ENCODE results near the gene BAD.

Gene BAD

DNA sequence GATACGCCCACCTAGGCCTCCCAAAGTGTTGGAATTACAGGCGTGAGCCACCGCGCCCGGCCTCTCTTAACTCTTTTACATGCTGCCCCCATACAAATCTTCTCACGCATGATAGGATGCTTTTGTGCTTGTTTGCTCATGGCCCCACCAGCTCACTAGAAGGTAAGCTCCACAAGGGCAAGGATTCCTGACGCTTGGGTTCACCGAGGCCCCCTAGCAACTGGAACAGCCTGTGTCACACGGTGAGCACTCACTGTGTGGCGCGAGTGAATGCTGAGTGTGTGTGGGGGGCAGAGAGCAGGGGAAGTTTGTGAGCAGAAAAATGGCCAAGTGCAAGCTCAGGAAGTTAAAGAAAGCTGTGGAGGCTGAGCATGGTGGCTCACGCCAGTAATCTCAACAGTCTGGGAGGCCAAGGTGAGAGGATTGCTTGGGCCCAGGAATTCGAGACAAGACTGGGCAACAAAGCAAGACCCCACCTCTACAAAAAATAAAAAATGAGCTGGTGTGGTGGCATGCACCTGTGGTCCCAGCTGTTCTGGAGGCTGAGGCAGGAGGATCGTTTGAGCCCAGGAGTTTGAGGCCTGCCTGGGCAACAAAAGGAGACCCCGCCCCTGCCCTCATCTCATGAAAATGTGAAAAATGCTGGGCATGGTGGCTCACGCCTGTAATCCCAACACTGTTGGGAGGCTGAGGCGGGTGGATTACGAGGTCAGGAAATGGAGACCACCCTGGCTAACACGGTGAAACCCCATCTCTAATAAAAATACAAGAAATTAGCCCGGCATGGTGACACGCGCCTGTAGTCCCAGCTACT is 2.3 kb downstream of the BAD start:
- no peak overlapping the region for H3K4me3 ChIP-seq (ENCODE audit: low read depth in 1 of 2, low read length in 2 of 2)
- peaks cover 19% of the 10 kb centered on the region for H3K4me1 ChIP-seq (ENCODE audit: insufficient read depth, low read length)
- H3K9ac ChIP-seq (ENCODE audit: low read length), result no peak overlapping the region
- H3K27ac ChIP-seq (ENCODE audit: low read depth, low read length), result no peak overlapping the region
- peaks cover 18% of the 10 kb centered on the region for H3K36me3 ChIP-seq (ENCODE audit: insufficient read depth, low read length)
- H3K9me3 ChIP-seq (ENCODE audit: low read length), result no peaks in the 10 kb centered on the region
- no peaks in the 10 kb centered on the region for H3K27me3 ChIP-seq (ENCODE audit: control insufficient read depth in 1 of 2, insufficient read depth in 2 of 2, low read length in 2 of 2)

DNA sequence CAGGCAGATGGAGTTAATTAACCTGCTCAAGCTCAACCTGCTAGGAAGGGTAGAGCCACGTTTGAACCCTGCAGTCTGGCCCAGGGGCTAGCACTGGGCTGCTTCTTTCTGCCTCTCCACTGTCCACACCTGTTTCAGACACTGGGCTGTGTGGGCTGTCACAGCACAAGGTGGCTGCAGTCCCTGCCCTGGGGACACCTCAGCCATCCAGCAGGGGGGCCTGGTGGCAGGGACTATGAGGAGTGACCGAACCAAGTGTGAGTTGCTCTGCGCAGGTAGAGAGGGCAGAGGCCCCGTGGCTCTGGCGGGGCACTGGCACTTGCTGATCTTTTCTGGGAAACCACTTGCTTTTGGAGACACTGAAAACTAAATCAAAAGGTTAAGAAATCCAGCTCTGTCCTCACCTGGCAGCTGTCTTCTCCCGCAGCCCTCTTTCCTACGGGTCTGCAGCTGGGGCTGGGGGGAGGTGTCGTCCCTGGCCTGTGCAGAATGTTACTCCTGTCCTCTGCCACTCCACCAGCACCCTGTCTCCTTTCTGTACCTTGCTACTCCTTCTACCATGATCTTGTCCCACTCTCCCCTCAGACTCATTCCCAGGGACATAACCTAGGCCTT is 5.8 kb downstream of the BAD start:
- Histone ChIP-seq H3K27ac (ENCODE audit: low read depth, low read length) (no peak overlapping the region), H3K9ac (ENCODE audit: low read length) (no peak overlapping the region), H3K36me3 (ENCODE audit: insufficient read depth, low read length) (peaks cover 35% of the 10 kb centered on the region), H3K9me3 (ENCODE audit: low read length) (no peaks in the 10 kb centered on the region), H3K4me1 (ENCODE audit: insufficient read depth, low read length) (peaks cover 8% of the 10 kb centered on the region), H3K27me3 (ENCODE audit: control insufficient read depth in 1 of 2, insufficient read depth in 2 of 2, low read length in 2 of 2) (no peaks in the 10 kb centered on the region), H3K4me3 (ENCODE audit: low read depth in 1 of 2, low read length in 2 of 2) (no peak overlapping the region)

DNA sequence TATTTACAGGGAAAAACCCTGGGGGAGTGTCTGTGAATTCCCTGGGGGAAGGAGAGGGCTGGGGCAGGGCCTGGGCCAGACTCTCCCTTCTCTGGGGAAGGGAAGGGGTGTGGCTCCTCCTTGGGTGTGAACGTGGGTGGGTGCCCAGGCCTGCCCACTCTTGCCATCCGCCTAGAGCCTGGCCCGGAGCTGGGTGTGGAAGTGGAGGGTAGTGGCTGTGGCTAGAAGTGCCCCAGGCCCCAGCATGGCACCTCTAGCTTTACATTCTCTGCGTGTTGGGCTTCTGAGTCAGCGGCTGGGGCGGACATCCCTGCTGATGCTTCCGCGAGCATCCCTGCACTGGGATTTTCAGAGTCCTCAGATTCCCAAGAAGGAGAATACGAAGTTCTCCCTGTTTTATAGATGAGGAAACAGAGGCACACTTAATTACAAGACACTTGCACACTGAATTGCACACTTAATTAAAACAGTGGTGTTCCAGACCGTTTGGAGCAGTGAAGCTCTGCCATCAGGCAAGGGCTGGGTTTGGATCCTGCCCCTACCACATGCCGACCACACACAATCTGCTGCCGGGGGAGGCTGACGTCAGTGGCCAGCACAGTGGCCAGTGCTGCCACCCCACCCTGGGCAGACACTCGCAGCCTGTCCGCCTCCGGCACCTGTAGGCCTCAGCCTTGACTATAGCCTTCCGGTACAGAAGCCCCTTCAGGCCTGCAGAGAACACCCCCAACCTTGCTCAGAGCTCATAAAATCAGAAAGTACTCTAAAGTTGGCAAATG is 7.6 kb downstream of the BAD start:
- Histone ChIP-seq H3K9ac (ENCODE audit: low read length) (no peak overlapping the region), H3K36me3 (ENCODE audit: insufficient read depth, low read length) (peaks cover 30% of the 10 kb centered on the region), H3K4me1 (ENCODE audit: insufficient read depth, low read length) (peaks cover 4% of the 10 kb centered on the region), H3K4me3 (ENCODE audit: low read depth in 1 of 2, low read length in 2 of 2) (no peak overlapping the region), H3K9me3 (ENCODE audit: low read length) (no peaks in the 10 kb centered on the region), H3K27ac (ENCODE audit: low read depth, low read length) (no peak overlapping the region), H3K27me3 (ENCODE audit: control insufficient read depth in 1 of 2, insufficient read depth in 2 of 2, low read length in 2 of 2) (no peaks in the 10 kb centered on the region)

DNA sequence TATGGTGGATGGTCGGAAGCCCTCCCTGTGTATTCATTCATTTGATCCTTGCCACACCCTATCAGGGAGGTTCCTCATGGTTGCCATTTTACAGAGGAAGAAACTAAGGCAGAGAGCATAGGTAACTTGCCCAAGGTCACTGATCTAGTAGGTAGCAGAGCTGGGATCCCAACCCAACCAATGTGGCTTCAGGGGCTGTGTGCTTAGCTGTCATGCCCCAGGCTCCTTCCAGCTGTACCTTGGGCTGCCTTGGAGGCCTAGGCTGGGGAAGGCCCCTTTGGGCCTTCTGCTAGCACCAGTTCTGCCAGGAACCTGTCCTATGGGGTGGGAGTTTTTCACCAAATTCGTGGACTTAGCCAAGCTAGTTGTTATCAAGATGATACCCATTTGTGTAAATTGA is 8.6 kb downstream of the BAD start:
- H3K4me3 ChIP-seq (ENCODE audit: low read depth in 1 of 2, low read length in 2 of 2), result no peak overlapping the region
- no peaks in the 10 kb centered on the region for H3K9me3 ChIP-seq (ENCODE audit: low read length)
- H3K36me3 ChIP-seq (ENCODE audit: insufficient read depth, low read length), result peaks cover 24% of the 10 kb centered on the region
- no peak overlapping the region for H3K9ac ChIP-seq (ENCODE audit: low read length)
- H3K27me3 ChIP-seq (ENCODE audit: control insufficient read depth in 1 of 2, insufficient read depth in 2 of 2, low read length in 2 of 2), result no peaks in the 10 kb centered on the region
- H3K4me1 ChIP-seq (ENCODE audit: insufficient read depth, low read length), result peaks cover 6% of the 10 kb centered on the region
- no peak overlapping the region for H3K27ac ChIP-seq (ENCODE audit: low read depth, low read length)

DNA sequence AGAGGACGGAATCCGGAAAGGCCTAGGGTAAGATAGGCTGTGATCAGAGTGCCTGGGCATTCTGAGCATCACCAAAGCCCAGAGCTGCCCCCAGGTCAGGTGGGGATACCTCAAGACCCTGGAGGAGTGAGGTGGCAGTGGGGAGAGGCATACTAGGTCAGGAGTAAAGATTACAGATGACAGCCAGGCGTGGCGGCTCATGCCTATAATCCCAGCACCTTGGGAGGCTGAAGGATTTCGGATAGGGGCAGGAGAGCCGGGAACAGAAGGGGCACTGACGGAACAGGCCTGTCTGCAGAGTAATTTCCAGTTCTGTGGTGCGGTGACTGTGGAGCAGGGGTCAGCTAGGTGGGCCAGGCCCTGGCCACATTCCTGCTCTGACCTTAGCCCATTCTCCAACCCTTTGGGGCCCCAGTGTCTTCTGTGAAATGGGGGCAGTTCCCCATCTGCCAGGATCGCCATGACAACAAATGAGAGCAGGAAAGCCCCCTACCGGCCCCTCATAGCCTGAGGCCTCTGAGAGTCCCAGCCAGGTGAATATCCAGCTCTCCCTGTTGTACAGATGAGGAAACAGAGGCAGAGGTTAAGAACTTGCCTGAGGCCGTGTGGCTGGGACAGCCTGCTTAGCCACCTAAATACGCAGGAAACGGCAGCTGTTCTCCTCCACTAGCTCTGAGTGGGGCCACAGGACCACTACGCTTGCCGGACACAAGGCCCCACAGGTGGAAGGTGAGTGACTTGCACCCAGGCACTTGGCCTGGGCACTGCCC is 9.2 kb downstream of the BAD start:
- Histone ChIP-seq H3K27me3 (ENCODE audit: control insufficient read depth in 1 of 2, insufficient read depth in 2 of 2, low read length in 2 of 2) (no peaks in the 10 kb centered on the region), H3K9ac (ENCODE audit: low read length) (no peak overlapping the region), H3K4me1 (ENCODE audit: insufficient read depth, low read length) (peaks cover 6% of the 10 kb centered on the region), H3K36me3 (ENCODE audit: insufficient read depth, low read length) (peaks cover 24% of the 10 kb centered on the region), H3K9me3 (ENCODE audit: low read length) (no peaks in the 10 kb centered on the region), H3K4me3 (ENCODE audit: low read depth in 1 of 2, low read length in 2 of 2) (no peak overlapping the region), H3K27ac (ENCODE audit: low read depth, low read length) (no peak overlapping the region)

DNA sequence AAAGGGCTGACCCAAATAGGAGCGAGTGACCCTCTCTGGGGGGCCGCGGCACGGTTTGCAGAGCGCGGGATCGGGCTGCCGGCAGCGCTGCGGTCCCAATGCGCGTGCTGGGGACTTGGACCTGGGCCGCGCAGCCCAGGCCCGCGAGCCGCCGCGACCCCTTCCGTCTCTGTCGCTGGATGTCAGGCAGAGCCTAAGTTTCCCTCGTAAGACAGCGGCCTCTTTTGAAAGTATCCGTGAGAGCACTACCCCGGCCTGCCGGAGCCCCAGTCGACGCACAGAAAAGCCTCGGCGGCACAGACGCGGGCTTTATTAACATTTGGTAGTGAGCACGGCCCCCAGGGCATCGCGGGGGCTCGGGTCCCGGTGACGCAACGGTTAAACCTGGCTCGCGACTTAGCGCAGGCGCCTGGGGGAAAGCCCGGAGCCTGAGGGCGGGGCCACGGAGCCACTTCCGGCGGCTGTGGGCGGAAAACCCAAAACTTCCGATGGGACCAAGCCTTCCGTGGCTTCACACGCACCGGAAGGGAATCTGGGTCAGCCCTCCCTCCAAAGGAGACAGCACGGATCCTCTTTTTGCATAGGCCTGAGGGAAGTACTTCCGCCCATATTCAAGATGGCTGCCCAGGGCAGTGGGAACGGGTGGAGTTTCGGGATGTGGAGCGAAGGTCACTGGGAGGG is 14.8 kb downstream of the BAD start:
- H3K4me3 ChIP-seq (ENCODE audit: low read depth in 1 of 2, low read length in 2 of 2), result peak overlapping the region; percentile 77 to 94
- no peaks in the 10 kb centered on the region for H3K27me3 ChIP-seq (ENCODE audit: control insufficient read depth in 1 of 2, insufficient read depth in 2 of 2, low read length in 2 of 2)
- H3K9me3 ChIP-seq (ENCODE audit: low read length), result no peaks in the 10 kb centered on the region
- peaks cover 11% of the 10 kb centered on the region for H3K36me3 ChIP-seq (ENCODE audit: insufficient read depth, low read length)
- peaks cover 19% of the 10 kb centered on the region for H3K4me1 ChIP-seq (ENCODE audit: insufficient read depth, low read length)
- H3K27ac ChIP-seq (ENCODE audit: low read depth, low read length), result peak overlapping the region; percentile 99
- H3K9ac ChIP-seq (ENCODE audit: low read length), result peak overlapping the region; percentile 73

DNA sequence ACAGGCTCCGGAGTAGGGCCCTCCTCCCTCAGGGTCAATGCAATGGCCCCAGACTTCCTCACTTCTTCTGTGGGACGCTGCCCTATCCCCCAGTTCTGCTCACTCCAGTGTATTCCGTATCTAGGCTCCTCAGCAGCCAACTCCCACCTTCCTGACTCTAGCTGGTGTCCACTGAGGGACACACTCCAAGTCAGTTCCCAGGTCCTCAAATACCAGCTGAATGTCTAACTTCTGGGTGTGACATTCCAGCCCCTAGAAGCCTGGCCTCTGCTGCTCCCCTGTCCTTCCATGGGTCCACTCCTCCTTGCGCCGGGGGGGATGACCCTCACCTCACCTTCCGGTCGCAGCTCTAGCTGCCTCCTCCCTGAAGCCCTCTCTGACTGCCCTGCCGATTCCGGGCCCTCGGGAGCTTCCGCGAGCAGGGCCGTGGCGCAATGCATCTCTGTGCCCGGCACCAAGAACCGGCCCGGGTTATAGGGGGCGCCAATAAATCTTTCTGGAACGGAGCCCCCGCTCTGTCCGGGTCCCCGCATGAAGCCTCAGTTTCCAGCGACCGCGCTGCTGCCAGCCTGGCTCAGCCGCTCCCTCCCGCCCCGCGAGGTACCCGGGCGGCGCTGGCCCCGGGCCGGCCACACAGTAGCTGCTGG is 15.4 kb downstream of the BAD start:
- Histone ChIP-seq H3K9ac (ENCODE audit: low read length) (peak overlapping the region; percentile 39), H3K36me3 (ENCODE audit: insufficient read depth, low read length) (peaks cover 11% of the 10 kb centered on the region), H3K4me1 (ENCODE audit: insufficient read depth, low read length) (peaks cover 19% of the 10 kb centered on the region), H3K9me3 (ENCODE audit: low read length) (no peaks in the 10 kb centered on the region), H3K4me3 (ENCODE audit: low read depth in 1 of 2, low read length in 2 of 2) (peak overlapping the region; percentile 77 to 94), H3K27ac (ENCODE audit: low read depth, low read length) (peak overlapping the region; percentile 99), H3K27me3 (ENCODE audit: control insufficient read depth in 1 of 2, insufficient read depth in 2 of 2, low read length in 2 of 2) (no peaks in the 10 kb centered on the region)

DNA sequence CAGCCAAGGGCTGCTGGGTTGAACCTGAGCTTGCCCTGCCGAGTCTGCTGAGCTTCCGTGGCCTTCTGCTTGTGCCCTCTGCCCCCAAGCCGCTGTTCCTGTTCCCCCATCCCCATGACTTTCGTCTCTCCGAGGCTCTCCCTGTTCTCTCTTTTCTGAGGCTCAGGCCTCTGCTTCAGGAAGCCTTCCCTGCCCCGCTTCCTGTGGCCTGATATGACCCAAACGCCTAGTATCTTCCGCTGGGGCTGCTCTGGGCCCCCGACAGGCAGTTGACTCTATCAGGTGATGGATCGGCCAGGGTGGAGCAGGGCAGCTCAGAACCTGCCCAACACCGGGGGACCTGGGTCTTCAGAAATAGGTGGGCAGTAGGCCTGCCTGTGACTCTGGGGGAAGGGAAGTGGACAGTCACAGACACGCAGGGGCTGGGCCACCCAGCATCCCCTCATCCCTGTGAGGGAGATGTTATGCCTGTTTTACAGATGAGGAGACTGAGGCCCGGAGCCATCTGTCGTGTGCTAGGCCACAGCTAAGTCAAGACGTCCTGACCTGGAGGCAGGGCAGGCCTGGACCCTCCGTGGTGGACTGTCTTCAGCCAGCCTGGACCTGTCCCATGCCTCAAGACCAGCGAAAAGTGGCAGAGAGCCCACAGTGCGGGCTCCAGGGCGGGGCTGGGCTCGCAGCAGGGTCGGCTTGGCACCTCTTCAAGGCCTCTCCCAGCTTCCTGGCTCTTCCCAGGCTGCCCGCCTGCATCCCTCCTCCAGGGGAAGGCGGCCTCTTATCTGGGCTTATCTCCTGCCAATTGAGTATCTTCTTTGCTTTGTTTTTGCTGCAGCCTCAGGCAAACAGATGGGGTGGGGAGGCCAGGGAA is 16.2 kb downstream of the BAD start:
- peaks cover 19% of the 10 kb centered on the region for H3K4me1 ChIP-seq (ENCODE audit: insufficient read depth, low read length)
- H3K4me3 ChIP-seq (ENCODE audit: low read depth in 1 of 2, low read length in 2 of 2), result peak overlapping the region; percentile 77 to 94
- H3K9me3 ChIP-seq (ENCODE audit: low read length), result no peaks in the 10 kb centered on the region
- H3K9ac ChIP-seq (ENCODE audit: low read length), result peak overlapping the region; percentile 39
- peaks cover 14% of the 10 kb centered on the region for H3K36me3 ChIP-seq (ENCODE audit: insufficient read depth, low read length)
- no peaks in the 10 kb centered on the region for H3K27me3 ChIP-seq (ENCODE audit: control insufficient read depth in 1 of 2, insufficient read depth in 2 of 2, low read length in 2 of 2)
- peak overlapping the region; percentile 99 for H3K27ac ChIP-seq (ENCODE audit: low read depth, low read length)

DNA sequence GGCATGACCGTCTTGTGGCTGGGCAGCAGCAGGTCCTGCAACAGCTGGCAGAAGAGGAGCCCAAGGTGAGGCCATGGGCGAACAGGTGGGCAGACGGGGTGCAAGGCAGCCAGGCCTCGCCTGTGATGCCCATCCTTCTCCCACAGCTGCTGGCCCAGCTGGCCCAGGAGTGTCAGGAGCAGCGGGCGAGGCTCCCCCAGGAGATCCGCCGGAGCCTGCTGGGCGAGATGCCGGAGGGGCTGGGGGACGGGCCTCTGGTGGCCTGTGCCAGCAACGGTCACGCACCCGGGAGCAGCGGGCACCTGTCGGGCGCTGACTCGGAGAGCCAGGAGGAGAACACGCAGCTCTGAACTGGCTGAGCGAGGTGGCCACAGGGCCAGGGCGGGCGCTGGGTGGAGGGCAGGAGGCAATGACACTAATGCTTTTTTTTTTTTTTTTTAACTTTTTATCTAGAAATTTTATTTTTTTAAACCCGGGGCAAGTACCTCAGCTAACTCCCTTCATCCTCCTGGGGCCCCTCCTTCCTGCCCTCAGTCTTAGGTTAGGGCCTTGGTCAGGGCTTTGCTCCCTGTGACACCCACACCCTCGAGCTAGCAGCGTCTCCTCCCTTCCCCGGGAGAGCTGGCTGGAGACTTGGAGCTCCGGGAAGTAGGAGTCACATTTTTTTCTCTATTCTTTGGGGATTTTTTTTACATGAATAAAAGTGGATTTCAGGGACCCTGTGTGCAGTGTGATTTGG is 17.1 kb downstream of the BAD start:
- no peak overlapping the region for H3K9ac ChIP-seq (ENCODE audit: low read length)
- peaks cover 19% of the 10 kb centered on the region for H3K4me1 ChIP-seq (ENCODE audit: insufficient read depth, low read length)
- no peak overlapping the region for H3K4me3 ChIP-seq (ENCODE audit: low read depth in 1 of 2, low read length in 2 of 2)
- H3K27ac ChIP-seq (ENCODE audit: low read depth, low read length), result peak overlapping the region; percentile 99
- peaks cover 23% of the 10 kb centered on the region for H3K36me3 ChIP-seq (ENCODE audit: insufficient read depth, low read length)
- no peaks in the 10 kb centered on the region for H3K27me3 ChIP-seq (ENCODE audit: control insufficient read depth in 1 of 2, insufficient read depth in 2 of 2, low read length in 2 of 2)
- H3K9me3 ChIP-seq (ENCODE audit: low read length), result no peaks in the 10 kb centered on the region

Measured in muscle layer of colon (tissue), 2 donors.